Ectodermal cell (in vitro differentiated cells): ENCODE measurements around the gene ACOT4. TPM values are rescaled to one million over a fixed set of nuclear protein-coding genes. Genes with fewer than 3 reads are reported as not detected.
"Not testable (repeated sequence)": the region's sequence is repeated elsewhere in the genome, so short reads cannot be mapped to it uniquely, and the experiment has no call there.

Experiments
- H3K27ac ChIP-seq: 2 replicates; pipeline ENCODE4 v1.7.0; 2013; ENCODE audit warnings: mild to moderate bottlenecking, low read depth, low read length; ENCODE audit not compliant: insufficient read depth, poor library complexity, severe bottlenecking
- H3K27me3 ChIP-seq: 2 replicates; pipeline ENCODE4 v1.7.0; 2013; ENCODE audit warnings: mild to moderate bottlenecking, low read length; ENCODE audit not compliant: insufficient read depth, control insufficient read depth, poor library complexity, severe bottlenecking
- H3K36me3 ChIP-seq: one replicate; pipeline ENCODE4 v1.7.0; 2013; ENCODE audit warnings: low read length; ENCODE audit not compliant: control insufficient read depth, insufficient read depth
- H3K4me1 ChIP-seq: one replicate; pipeline ENCODE4 v1.7.0; 2013; ENCODE audit warnings: low read length; ENCODE audit not compliant: control insufficient read depth, insufficient read depth
- H3K4me3 ChIP-seq: 2 replicates; pipeline ENCODE4 v1.7.0; 2013; ENCODE audit warnings: low read depth, low read length, control low read depth; ENCODE audit not compliant: insufficient read depth
- H3K9me3 ChIP-seq: 2 replicates; pipeline ENCODE4 v1.7.0; 2013; ENCODE audit warnings: mild to moderate bottlenecking, low read length, moderate library complexity; ENCODE audit not compliant: control insufficient read depth
- WGBS, 2 experiments: methylation state at CpG; one replicate each; pipeline ENCODE4 v1.1.7; 2013; ENCODE audit warnings: missing lambda C conversion rate in 2 of 2; 5-methylcytosine and 5-hydroxymethylcytosine counted together
- polyA plus RNA-seq, 4 experiments: library from polyadenylated mRNA; stranded (reverse); fragments of 50-300 nt; gene quantifications; one replicate each; pipeline ENCODE4 v1.2.3, GENCODE V29; 2013

ACOT4 gene
- polyA plus RNA-seq (2013, experiment 1 of 4) = 0.44 TPM
- polyA plus RNA-seq (2013, experiment 2 of 4) = 0.39 TPM
- 0.48 TPM for polyA plus RNA-seq (2013, experiment 3 of 4)
- polyA plus RNA-seq (2013, experiment 4 of 4) = 0.65 TPM

GRCh38 chr14:73591690-73592449 lies at the start of gene ACOT4:
Gene ACOT4, plus strand, starts transcription at chr14:73591873. Its CDS starts 87 bp downstream, at chr14:73591960.
- peaks cover 36% of the 10 kb centered on the region for H3K27me3 ChIP-seq
- 7 to 8% methylated on average over 89 of the region's 89 CpGs for WGBS, 2 experiments
- no peaks in the 10 kb centered on the region for H3K4me1 ChIP-seq
- peak within 1 kb of the TSS; percentile 29 for H3K4me3 ChIP-seq
- no peaks in the 10 kb centered on the region for H3K9me3 ChIP-seq
- no peaks in the 10 kb centered on the region for H3K36me3 ChIP-seq
- H3K27ac ChIP-seq = no peak within 1 kb of the TSS

GRCh38 chr14:73542961-73543360 lies 48.7 kb upstream of the ACOT4 start:
- not testable (repeated sequence) for H3K36me3 ChIP-seq, H3K4me3 ChIP-seq, H3K27me3 ChIP-seq, H3K27ac ChIP-seq, H3K9me3 ChIP-seq, H3K4me1 ChIP-seq
- WGBS, 2 experiments = 77 to 88% methylated on average over 4 to 5 of the region's 7 CpGs

GRCh38 chr14:73545353-73545752 lies 46.3 kb upstream of the ACOT4 start:
- H3K27me3 ChIP-seq, H3K9me3 ChIP-seq, H3K36me3 ChIP-seq, H3K4me3 ChIP-seq, H3K27ac ChIP-seq, H3K4me1 ChIP-seq: not testable (repeated sequence)
- no CpG with 5 or more reads among the region's 1 CpG for WGBS, 2 experiments

- not testable (repeated sequence) for H3K4me1 ChIP-seq, H3K9me3 ChIP-seq, H3K4me3 ChIP-seq, H3K27ac ChIP-seq, H3K27me3 ChIP-seq, H3K36me3 ChIP-seq
- no CpG with 5 or more reads among the region's 3 CpGs for WGBS, 2 experiments
Measured at GRCh38 chr14:73549097-73549496, 42.6 kb upstream of the ACOT4 start.

- H3K27ac ChIP-seq, H3K9me3 ChIP-seq, H3K4me1 ChIP-seq, H3K27me3 ChIP-seq, H3K36me3 ChIP-seq, H3K4me3 ChIP-seq: not testable (repeated sequence)
- WGBS, 2 experiments = 94% methylated on average over 3 of the region's 6 CpGs; no CpG with 5 or more reads in 1 of the 2 experiments
Measured at GRCh38 chr14:73549889-73550524, 41.7 kb upstream of the ACOT4 start.

GRCh38 chr14:73553845-73554244 lies 37.8 kb upstream of the ACOT4 start:
- H3K27ac ChIP-seq = no peak overlapping the region
- 62 to 71% methylated on average over 4 of the region's 4 CpGs for WGBS, 2 experiments
- H3K9me3 ChIP-seq = no peaks in the 10 kb centered on the region
- no peak overlapping the region for H3K4me3 ChIP-seq
- H3K27me3 ChIP-seq = no peaks in the 10 kb centered on the region
- H3K4me1 ChIP-seq = no peaks in the 10 kb centered on the region
- H3K36me3 ChIP-seq = no peaks in the 10 kb centered on the region

- not testable (repeated sequence) for H3K36me3 ChIP-seq, H3K9me3 ChIP-seq, H3K4me3 ChIP-seq, H3K4me1 ChIP-seq, H3K27me3 ChIP-seq, H3K27ac ChIP-seq
- 75 to 81% methylated on average over 1 of the region's 2 CpGs for WGBS, 2 experiments
Measured at GRCh38 chr14:73557201-73557600, 34.5 kb upstream of the ACOT4 start.

GRCh38 chr14:73558238-73558637 lies 33.4 kb upstream of the ACOT4 start:
- not testable (repeated sequence) for H3K4me1 ChIP-seq, H3K4me3 ChIP-seq, H3K27ac ChIP-seq, H3K36me3 ChIP-seq, H3K27me3 ChIP-seq, H3K9me3 ChIP-seq
- no CpG with 5 or more reads among the region's 2 CpGs for WGBS, 2 experiments

GRCh38 chr14:73562256-73562655 lies 29.4 kb upstream of the ACOT4 start:
- not testable (repeated sequence) for H3K9me3 ChIP-seq, H3K4me1 ChIP-seq, H3K27me3 ChIP-seq, H3K27ac ChIP-seq, H3K36me3 ChIP-seq, H3K4me3 ChIP-seq
- WGBS, 2 experiments = 94 to 99% methylated on average over 7 of the region's 7 CpGs

- H3K4me1 ChIP-seq, H3K36me3 ChIP-seq, H3K27me3 ChIP-seq, H3K4me3 ChIP-seq, H3K9me3 ChIP-seq, H3K27ac ChIP-seq: not testable (repeated sequence)
- 94 to 97% methylated on average over 6 of the region's 6 CpGs for WGBS, 2 experiments
Measured at GRCh38 chr14:73562696-73563095, 29.0 kb upstream of the ACOT4 start.
